ENCODE results near the gene PRDM15.

GRCh38 chr21:41918561-41919358 is 39.6 kb upstream of the PRDM15 start:
- TF ChIP-seq POLR2A (IDR thresholded peaks at IDR 0.05) (no peak), CTCF (IDR thresholded peaks at IDR 0.05 in 8 of 11, conservative IDR thresholded peaks at IDR 0.05 in 3 of 11) (no peak)
